SU-DHL-6 (cell line): ENCODE data around the gene ARAF.

Experiments used
- EZH2phosphoT487 ChIP-seq: fragments of 200-600 bp; sonication (generic), shearing (Covaris generic); conservative IDR thresholded peaks from 2 replicates; pipeline ENCODE4 v1.6.1; 2018; ENCODE audit warnings: mild to moderate bottlenecking, antibody characterized with exemption, low read length, moderate library complexity, mixed read lengths
- TF ChIP-seq, protein P1 (sequence below): fragments of 200-600 bp; sonication (generic); IDR thresholded peaks from one replicate; pipeline ENCODE4 v1.5.1; 2017; ENCODE audit warnings: antibody characterized with exemption, mild to moderate bottlenecking, low read length, moderate library complexity; ENCODE audit not compliant: insufficient read depth, poor library complexity, severe bottlenecking

DNA sequence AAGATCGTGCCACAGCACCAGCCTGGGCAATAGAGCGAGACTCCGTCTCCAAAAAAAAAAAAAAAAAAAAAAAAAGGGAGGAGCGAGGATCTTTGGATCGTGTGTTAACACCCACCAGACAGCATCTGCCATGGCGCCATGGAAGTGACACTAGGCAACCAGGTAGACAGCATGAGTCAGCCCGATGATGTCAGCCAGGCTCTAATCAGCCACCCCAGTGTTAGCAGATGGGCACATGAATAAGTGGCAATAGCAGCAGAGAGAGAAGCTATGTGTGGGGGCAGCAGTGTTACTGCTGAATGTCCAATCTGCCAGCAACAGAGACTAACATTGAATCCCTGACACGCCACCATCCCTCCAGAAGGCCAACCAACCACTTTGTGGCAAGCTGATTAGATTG is 52.1 kb downstream of the ARAF start:
- TF ChIP-seq, protein P1, sequence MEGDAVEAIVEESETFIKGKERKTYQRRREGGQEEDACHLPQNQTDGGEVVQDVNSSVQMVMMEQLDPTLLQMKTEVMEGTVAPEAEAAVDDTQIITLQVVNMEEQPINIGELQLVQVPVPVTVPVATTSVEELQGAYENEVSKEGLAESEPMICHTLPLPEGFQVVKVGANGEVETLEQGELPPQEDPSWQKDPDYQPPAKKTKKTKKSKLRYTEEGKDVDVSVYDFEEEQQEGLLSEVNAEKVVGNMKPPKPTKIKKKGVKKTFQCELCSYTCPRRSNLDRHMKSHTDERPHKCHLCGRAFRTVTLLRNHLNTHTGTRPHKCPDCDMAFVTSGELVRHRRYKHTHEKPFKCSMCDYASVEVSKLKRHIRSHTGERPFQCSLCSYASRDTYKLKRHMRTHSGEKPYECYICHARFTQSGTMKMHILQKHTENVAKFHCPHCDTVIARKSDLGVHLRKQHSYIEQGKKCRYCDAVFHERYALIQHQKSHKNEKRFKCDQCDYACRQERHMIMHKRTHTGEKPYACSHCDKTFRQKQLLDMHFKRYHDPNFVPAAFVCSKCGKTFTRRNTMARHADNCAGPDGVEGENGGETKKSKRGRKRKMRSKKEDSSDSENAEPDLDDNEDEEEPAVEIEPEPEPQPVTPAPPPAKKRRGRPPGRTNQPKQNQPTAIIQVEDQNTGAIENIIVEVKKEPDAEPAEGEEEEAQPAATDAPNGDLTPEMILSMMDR: no peak
- TF ChIP-seq EZH2phosphoT487: no peak
